Measurements from ENCODE around the gene B4GALT2. TPM values are rescaled to one million over a fixed set of nuclear protein-coding genes. Genes with fewer than 3 reads are reported as not detected.

B4GALT2 gene
- total RNA-seq, 1 donor from 2014 or later: 23.7 TPM

DNA sequence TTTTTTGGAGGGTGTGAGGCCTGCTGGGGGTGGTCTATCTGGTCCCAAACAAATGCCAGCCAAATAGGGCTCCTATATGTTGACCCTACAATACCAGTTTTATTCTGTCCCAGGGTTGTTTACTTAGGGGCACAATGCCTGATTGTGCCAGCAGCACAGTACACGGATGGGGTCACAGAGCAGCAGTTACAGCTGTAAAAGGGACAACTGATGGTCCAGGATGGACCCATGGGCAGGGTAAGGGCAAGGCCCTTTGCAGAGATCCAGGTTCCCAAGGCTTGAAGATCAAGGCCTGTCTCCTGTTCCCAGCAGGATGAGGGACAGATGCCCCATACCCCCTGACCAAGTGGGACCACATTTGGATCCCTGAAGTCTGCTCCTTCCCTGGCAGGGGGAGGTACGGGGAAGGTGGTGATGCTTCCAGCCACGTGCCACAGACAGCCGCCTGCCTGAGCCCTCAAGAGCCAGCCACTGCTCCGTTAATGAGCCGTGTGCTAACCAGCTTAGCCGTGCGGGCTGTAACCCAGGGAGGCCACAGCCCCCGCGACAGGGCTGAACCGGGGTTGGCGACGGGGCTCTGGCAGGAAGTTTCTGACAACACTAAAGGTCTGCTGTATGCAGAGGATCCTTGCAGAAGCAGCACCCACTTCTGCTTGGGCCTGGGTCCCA is 34.1 kb downstream of the B4GALT2 start:
- peaks cover 4% of the 10 kb centered on the region for H3K36me3 Mint-ChIP-seq
- Histone ChIP-seq H4K20me1 (ENCODE audit: low read depth) (peaks cover 11% of the 10 kb centered on the region), H3K4me3 (no peak overlapping the region), H3K4me1 (peaks cover 20% of the 10 kb centered on the region), H3K27me3 (no peaks in the 10 kb centered on the region), H3F3A (ENCODE audit: low read depth) (no peaks in the 10 kb centered on the region), H3K79me2 (ENCODE audit: low read depth) (no peaks in the 10 kb centered on the region), H2AFZ (replicated peaks) (no peak overlapping the region), H3K36me3 (no peaks in the 10 kb centered on the region), H3K9ac (no peak overlapping the region), H3K9me3 (ENCODE audit: low read depth) (no peaks in the 10 kb centered on the region), H3K4me2 (no peak overlapping the region), H3K27ac (no peak overlapping the region)
- H3K9me3 Mint-ChIP-seq: no peaks in the 10 kb centered on the region
- H3K4me3 Mint-ChIP-seq: no peak overlapping the region
- no peak for TF ChIP-seq EZH2 (IDR thresholded peaks at IDR 0.05)
- no peak for TF ChIP-seq CTCF (IDR thresholded peaks at IDR 0.05)
- no peak for TF ChIP-seq EZH2phosphoT487 (IDR thresholded peaks at IDR 0.05)
- H3K27me3 Mint-ChIP-seq (ENCODE audit: insufficient read depth, low read depth): peaks cover 5% of the 10 kb centered on the region
- peaks cover 40% of the 10 kb centered on the region for H3K4me1 Mint-ChIP-seq
- no peak overlapping the region for H3K27ac Mint-ChIP-seq
- DNase-seq (ENCODE audit: low spot score): peak; percentile 51

DNA sequence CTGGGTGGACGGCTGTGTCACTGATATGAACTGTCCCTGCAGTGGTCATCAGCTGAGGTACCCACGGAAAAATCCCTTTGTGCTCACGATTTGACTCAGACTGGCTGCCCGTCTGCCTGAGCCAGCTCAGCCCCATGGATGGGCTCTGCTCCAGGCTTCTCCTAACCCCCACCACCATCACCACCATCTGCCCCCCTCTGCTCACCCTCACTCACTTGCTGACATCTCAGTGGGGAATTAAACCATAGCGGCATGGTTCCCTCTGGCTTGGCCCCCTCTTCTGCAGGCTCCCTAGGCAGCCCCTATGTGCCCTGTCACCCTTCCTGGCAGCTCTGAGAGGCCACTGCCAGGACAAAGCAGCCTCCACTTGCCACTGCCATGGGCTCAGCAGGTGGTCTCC is 34.9 kb downstream of the B4GALT2 start:
- no peak overlapping the region for H3K4me3 ChIP-seq
- no peaks in the 10 kb centered on the region for H3F3A ChIP-seq (ENCODE audit: low read depth)
- Mint-ChIP-seq H3K9me3 (no peaks in the 10 kb centered on the region), H3K4me1 (peaks cover 40% of the 10 kb centered on the region), H3K27me3 (ENCODE audit: insufficient read depth, low read depth) (peaks cover 3% of the 10 kb centered on the region), H3K27ac (peak overlapping the region; percentile 18), H3K4me3 (no peak overlapping the region), H3K36me3 (peaks cover 4% of the 10 kb centered on the region)
- peaks cover 11% of the 10 kb centered on the region for H4K20me1 ChIP-seq (ENCODE audit: low read depth)
- H2AFZ ChIP-seq (replicated peaks): no peak overlapping the region
- no peak for TF ChIP-seq CTCF (IDR thresholded peaks at IDR 0.05)
- TF ChIP-seq EZH2 (IDR thresholded peaks at IDR 0.05): no peak
- no peak for TF ChIP-seq EZH2phosphoT487 (IDR thresholded peaks at IDR 0.05)
- no peaks in the 10 kb centered on the region for H3K36me3 ChIP-seq
- H3K4me2 ChIP-seq: no peak overlapping the region
- no peaks in the 10 kb centered on the region for H3K79me2 ChIP-seq (ENCODE audit: low read depth)
- H3K4me1 ChIP-seq: peaks cover 20% of the 10 kb centered on the region
- no peak overlapping the region for H3K9ac ChIP-seq
- H3K27me3 ChIP-seq: no peaks in the 10 kb centered on the region
- no peak overlapping the region for H3K27ac ChIP-seq
- DNase-seq (ENCODE audit: low spot score): no peak
- H3K9me3 ChIP-seq (ENCODE audit: low read depth): no peaks in the 10 kb centered on the region

- no peak for DNase-seq (ENCODE audit: low spot score)
- Histone ChIP-seq H3K79me2 (ENCODE audit: low read depth) (no peaks in the 10 kb centered on the region), H4K20me1 (ENCODE audit: low read depth) (peaks cover 11% of the 10 kb centered on the region), H3K4me2 (no peak overlapping the region), H3K4me3 (no peak overlapping the region), H3K27ac (no peak overlapping the region), H3K9ac (no peak overlapping the region), H3F3A (ENCODE audit: low read depth) (no peaks in the 10 kb centered on the region), H3K4me1 (peaks cover 20% of the 10 kb centered on the region), H2AFZ (replicated peaks) (no peak overlapping the region), H3K27me3 (no peaks in the 10 kb centered on the region), H3K9me3 (ENCODE audit: low read depth) (no peaks in the 10 kb centered on the region), H3K36me3 (no peaks in the 10 kb centered on the region)
- TF ChIP-seq CTCF (IDR thresholded peaks at IDR 0.05) (no peak), EZH2 (IDR thresholded peaks at IDR 0.05) (no peak), EZH2phosphoT487 (IDR thresholded peaks at IDR 0.05) (no peak)
- H3K27me3 Mint-ChIP-seq (ENCODE audit: insufficient read depth, low read depth): peaks cover 3% of the 10 kb centered on the region
- H3K4me1 Mint-ChIP-seq: peaks cover 43% of the 10 kb centered on the region
- H3K36me3 Mint-ChIP-seq: peaks cover 3% of the 10 kb centered on the region
- H3K9me3 Mint-ChIP-seq: no peaks in the 10 kb centered on the region
- H3K27ac Mint-ChIP-seq: peak overlapping the region; percentile 20
- H3K4me3 Mint-ChIP-seq: peak overlapping the region; percentile 2
Measured at GRCh38 chr1:44014365-44015104, 35.5 kb downstream of the B4GALT2 start.
